ENCODE measurements around the gene TRABD2B. TPM values are rescaled to one million over a fixed set of nuclear protein-coding genes. Genes with fewer than 3 reads are reported as not detected.

Gene TRABD2B
- total RNA-seq, 1 donor: not detected

DNA sequence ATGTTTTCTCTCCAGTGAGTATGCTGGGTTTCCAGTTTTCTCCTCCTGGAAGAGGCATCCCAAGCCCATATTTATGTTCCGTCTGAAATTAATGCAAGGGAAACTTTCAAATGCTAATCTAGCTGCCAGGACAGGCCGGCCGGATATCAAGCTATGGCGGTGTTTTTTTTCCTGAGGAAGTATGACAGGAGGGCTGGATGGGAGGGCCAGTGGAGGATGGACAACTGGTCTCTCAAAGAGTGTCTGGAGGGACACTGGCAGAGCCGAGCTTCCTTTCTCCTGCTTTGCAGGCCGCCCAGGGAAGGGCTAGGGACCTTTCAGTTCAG lies 212.7 kb downstream of the TRABD2B start:
- DNase-seq (ENCODE audit: low read depth in 2 of 3, low spot score in 2 of 3): no peak

DNA sequence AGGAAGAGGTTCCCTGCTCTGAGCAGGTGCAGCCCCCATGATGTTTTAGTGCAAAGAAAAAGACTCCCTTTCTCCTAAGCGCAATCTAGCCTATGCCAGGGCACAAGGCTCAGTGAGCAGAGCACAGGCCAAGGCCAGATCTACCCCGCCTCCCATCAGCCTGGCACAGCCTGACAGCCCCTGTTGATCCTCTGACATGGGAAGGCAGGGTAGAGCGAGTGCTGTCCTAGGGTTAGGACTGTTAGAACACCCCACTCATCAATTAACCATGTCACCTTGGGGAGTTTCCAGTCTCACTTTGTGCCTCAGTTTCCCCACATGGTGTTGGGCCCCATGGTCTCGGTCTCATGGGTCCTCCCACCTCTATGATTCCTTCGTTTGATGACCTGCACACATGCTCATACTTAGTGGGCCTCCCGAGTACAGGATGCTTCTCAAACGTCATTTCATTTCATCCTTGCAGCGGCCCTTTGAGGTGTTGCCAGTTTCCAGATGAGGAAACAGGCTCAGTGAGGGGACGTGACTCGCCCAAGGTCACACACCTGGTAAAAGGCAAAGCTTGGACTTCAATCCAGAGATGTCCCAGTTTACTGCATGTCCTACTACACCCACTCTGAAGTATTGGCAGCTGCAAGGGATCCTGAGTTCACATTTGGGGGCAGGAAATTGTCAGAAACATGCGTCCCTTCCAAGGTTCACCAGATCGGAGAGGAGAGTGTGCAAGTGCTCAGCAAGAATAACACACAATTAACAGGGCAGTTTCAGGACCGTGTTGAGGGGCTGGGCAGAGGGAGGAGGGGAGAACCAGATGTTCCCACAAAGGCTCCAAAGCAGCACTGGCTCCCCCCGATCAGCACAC lies 213.3 kb downstream of the TRABD2B start:
- DNase-seq (ENCODE audit: low read depth in 2 of 3, low spot score in 2 of 3): no peak

DNA sequence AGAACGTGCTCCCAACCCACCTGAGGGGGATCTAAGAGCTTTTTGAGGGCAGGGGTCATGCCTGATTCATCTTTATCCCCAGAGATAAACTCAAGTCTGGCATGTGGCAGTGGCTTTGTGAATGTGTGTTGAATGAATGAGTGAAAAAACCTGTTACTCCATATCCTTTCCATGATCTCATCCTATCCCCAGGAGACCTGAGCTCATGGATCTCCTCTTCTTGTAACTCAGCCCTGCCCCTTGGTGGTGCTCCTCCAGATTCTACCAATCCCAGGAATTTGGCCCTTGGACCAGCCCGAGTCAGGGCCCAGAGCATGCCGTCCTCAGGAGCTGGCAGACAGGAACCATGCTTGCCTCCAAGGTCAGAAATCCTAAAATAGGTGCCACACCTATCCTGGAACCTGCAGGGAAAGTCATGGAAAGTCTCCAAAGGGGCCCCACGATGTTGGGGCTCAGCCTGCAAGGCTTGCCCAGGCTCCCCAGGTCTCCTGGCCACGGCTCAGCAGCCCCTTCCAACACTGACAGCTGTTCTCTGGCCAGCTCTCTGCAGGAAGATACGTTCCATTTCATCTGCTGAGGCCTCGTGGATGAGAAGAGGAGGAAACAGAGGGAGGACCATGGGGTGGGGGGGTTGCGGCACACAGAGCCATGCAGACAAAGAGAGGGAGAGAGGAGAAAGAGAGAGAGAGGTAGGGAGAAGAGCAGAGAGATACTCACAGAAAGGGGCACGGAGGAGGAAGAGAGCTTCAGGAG lies 214.6 kb downstream of the TRABD2B start:
- DNase-seq (ENCODE audit: low read depth in 2 of 3, low spot score in 2 of 3): no peak

DNA sequence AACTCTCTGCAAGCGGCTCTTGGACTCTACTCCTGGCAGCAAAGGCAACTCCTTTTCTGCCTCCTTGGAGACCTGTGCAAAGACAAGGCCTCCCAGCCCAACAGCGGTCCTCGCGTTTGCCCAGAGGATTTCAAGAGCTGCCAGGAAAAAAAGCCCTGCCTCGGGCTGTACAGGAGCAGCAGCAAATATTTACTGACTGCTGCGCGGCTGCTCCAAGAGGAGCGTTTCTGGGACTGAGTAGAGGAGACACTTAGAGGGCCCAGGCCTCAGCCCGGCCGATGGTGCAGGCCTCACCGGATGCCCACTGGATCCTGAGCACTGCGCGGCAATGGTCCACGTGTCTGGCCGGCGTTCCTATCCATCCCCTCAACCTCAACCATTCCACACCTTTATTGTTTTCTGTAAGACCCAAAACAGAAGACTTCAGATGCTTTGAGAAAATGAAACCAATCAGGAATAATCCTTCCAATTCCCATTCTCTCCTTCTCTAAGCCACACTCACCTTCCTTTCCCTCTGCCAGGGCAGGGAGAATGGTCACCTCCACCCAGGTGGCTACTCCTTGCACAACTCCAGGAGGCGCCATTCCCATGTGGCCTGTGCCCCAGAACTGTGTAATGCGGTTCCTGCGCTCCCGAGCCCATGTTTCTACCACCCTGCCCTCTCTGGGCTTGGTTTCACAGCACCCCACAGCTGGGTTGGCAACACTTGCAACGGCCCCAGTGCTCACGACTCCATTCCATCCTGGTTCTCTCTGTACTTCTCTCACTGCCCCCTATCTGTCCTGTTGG lies 215.8 kb downstream of the TRABD2B start:
- DNase-seq (ENCODE audit: low read depth in 2 of 3, low spot score in 2 of 3): no peak

DNA sequence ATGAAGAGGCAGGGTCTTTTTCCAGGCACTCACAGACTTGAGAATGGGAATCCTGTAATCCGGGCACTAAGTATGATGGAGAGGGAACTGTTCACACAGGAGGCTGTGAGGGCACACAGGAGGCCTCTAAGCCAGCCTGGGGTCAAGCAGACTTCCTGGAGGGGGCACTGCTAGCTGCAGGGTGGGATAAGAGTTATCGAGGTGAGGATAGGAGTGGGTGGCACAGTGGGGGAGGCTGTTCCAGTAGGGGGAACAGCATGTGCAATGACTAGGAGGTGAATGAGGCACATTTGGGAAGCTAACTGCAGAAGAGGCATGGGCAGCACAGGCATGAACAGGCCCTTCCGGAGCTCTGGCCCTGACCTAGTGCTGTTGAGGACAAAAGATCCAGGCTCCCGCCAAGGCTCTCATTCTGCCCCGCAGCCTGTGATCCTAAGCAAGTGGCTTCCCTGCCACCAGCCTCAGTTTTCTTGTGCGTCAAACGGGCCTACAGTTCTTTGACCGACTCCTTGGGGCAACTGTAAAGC lies 216.7 kb downstream of the TRABD2B start:
- no peak for DNase-seq (ENCODE audit: low read depth in 2 of 3, low spot score in 2 of 3)

DNA sequence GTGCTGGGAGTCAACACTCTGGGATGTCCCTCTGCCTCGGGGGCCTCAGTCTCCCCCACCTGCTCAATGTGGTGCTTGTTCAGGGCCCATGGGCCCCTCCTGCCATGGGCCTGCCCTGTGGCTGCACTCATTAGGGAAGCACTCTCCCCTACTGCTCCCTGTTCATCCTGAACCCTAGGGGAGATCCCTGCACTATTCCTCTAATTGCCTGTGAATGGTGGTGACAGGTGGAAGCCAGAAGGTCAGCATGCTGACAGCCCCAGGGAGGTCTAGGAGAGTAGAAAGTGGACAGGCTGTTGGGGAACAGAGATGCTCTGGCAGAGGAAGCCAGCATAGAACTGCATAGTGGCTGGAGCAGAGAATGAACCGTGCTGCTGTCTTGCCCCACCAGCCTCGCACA lies 217.6 kb downstream of the TRABD2B start:
- DNase-seq (ENCODE audit: low read depth in 2 of 3, low spot score in 2 of 3): no peak

DNA sequence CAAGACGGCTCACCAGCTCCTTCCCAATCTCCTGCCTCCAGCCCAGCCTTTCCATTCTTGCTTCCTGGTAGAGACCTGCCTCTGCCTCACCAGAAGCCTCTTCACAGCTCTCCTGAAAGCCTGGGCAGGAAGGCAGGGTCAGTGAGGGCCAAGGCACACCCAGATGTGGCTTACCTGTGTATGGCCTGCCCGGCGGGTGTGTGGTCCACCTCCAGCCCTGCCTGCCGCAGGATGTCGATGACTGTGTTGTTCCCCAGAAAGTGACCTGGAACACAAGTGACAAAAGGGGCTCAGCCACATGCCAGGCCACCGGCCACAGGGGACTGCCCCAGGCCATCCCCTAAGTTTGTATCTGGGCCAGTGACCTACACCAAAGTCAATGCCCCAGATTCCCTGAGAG lies 218.9 kb downstream of the TRABD2B start:
- DNase-seq (ENCODE audit: low read depth in 2 of 3, low spot score in 2 of 3): no peak

DNA sequence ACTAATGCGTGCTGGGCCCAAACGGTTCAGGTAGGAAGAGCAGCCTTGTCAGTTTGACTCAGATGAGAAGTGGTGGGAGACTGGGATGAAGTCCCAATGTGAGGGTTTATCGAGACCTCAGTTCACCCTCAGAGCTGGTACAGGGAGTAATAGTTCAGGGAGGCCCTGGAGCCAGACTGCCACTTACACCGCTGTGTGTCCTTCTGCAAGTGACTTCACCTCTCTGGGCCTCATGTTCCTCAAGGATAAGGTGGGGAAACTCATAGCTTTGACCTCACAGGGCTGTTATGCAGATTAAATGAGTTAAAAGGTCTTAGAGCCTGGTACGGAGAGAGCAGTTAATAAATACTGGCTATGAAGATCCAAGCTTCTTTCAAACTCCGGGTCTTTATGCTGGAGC lies 219.9 kb downstream of the TRABD2B start:
- DNase-seq (ENCODE audit: low read depth in 2 of 3, low spot score in 2 of 3): no peak

DNA sequence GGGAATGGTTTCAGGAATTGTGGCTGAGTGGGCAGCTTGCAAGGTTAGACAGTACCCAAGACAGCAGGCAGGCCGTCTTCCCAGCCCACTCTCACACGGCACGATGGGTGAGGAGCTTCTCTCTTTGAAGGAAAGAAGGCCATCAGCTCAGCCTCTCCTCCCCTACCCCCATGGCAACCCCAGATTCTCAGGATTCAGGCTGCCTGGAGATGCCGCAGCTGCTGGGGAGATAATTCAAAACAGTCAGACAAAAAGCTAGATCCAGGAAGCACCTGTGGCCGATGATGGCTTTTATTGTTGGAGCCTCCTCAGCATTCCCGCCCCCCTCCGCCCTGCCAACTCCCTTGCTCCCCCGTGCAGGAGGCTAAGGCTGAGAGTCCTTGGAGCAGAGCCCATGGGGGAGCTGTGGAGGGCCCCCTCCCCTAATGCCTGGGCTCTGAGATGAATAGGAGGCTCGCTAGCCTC lies 220.5 kb downstream of the TRABD2B start:
- no peak for DNase-seq (ENCODE audit: low read depth in 2 of 3, low spot score in 2 of 3)

DNA sequence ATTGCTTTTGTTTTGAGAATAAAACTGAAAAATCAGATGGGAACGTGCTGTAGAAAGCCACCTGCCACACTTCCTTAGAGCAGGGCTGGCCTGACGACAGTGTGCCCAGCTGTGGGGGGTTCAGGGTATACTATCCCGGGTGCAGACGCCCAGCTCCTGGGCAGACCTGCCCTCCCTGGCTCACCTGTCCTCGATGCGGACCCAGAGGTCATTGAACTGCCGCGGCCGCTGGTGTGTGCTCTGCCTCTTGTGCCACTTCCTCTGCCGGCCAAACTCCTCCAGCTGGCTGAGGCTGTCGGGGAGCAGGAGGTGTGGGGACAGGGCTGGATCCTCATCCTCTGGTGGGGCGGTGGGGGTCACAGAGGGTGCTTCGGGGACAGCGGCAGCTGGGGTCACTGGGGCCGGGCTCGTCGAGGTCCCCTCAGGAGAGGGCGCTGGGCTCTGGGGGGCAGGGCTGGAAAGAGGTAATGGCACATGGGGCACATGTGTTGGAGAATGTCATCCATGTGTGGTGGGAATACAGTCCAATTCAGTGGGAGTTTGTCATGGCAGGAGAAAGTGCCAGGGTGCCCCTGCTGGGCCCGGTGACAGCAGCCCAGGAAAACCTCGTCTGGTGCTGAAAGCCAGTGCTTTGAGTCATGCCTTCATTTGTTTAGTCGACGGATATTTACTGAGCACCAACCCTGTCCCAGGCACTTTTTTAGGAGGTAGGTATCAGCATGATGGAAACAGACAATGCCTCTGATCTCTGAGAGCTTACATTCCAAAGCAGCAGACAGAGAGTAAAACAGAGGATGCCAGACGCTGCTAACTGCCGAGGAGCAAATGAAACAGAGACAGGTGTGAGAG lies 222.0 kb downstream of the TRABD2B start:
- no peak for DNase-seq (ENCODE audit: low read depth in 2 of 3, low spot score in 2 of 3)

DNA sequence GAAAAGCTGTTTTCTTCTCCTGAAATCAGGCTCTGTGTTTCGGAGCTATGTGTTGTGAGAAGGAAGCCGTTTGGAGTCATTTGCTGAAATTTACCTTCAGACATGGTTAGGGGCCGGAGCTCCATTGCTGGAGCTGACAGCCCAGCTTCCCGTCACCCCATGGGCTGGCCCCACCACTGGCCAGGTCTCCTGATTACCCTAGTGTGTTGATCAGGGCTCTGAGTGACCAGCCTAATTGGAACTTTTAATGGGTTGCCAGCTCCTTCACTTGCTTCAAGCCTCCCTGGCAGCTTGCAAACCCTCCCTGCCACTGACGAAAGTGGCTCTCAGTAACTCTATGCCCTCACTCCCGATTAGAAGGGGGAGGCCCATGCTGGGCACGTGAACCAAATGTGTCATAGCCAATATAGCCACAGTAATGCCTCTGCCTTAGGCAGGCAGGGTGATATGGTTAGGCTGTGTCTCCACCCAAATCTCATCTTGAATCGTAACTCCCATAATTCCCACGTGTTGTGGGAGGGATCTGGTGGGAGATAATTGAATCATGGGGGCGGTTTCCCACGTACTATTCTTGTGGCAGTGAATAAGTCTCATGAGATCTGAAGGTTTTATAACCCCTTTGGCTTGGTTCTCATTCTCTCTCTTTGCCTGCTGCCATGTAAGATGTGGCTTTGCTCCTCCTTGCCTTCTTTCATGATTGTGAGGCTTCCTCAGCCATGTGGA lies 224.1 kb downstream of the TRABD2B start:
- DNase-seq (ENCODE audit: low read depth in 2 of 3, low spot score in 2 of 3): no peak

DNA sequence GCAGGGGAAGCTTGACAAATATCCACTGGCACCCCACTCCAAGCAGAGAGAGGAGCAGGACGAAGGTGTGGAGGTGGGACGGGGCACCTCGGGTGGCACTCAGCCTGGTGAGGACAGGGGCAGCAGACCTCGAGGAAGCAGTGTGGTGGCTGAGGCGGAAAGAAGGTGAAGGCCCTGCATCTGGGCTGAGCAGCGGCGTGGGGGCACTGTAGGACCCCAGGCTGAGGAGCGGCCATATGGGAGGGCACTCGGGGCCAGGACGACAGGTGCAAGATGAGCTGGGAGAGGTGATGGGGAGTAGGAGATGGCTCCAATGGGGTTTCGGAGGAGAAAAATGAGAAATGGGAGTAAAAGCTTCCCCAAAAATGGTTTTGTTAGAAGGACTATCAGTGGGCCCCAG lies 224.9 kb downstream of the TRABD2B start:
- no peak for DNase-seq (ENCODE audit: low read depth in 2 of 3, low spot score in 2 of 3)

DNA sequence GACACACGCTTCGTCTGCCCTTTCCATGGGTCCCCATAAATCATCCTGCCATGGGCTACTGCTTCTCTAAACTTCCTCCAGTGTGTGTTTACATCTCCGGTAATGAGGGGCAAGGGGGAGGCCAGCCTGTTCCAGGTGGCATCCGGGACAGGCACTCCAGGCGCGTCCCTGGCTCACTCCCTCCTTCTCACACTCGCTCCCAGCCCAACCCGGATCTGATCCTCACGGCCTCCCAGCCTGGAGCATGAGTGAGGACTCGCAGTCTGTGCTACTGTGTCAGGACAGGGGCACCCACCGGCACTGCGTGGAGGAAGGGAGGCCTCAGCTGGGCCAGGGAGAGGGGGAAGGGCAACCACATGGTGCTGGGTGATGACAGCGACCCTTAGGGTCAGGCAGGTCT lies 225.4 kb downstream of the TRABD2B start:
- DNase-seq (ENCODE audit: low read depth in 2 of 3, low spot score in 2 of 3): no peak

DNA sequence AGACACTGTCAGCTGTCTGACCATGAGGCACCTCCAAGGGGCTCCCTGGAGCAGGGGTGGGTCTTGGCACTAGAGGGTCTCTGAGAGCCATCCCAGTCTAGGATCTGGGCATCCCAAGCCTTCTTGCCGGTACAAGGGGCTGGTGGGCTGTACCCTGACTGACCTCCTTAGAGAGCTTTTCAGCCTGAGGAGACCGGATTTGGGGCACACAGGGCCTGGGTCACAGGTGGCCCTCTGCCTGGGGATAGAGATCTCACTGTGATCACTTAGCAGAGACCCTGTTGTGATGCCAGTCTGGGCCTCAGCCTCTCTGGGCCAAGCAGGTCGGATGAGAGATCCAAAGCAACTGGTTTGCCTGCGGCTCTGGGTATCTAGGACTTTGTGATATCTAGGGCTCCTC lies 227.2 kb downstream of the TRABD2B start:
- DNase-seq (ENCODE audit: low read depth in 2 of 3, low spot score in 2 of 3): no peak

DNA sequence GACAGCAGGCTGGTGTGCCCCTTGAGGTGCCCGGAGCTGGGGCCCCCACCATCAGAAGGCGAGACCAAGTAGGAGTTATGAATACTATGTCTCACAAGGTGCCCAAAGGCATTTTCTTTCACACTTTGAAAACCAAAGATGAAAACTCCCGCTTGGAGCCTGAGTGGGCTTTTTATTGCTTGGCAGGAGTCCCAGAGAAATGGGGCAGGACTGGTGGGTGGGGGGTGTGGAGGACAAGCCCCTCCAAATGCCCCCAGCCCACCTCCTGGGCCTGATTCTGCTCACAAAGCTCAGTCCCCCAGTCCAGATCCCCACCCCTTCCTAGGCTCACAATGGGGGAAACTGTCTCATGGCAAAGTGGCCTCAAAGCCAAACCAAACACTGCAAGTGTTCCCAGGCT lies 227.9 kb downstream of the TRABD2B start:
- no peak for DNase-seq (ENCODE audit: low read depth in 2 of 3, low spot score in 2 of 3)

DNA sequence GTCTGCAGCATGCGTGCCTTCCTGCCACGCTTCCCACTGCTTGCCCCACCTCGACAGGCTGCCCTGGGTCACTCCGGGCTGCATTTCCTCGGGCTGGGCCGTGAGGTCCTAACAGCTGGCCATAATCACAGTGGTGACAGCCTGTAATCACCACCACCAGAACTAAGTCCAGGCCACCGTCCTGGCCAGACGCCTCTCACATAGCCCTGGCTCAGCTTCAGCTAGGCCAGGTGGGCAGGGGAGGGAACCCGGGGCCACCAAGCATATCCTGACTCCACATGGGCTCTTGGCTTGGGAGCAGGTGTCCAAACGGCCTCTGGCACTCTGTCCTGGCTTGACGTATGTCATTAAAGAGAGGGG lies 229.5 kb downstream of the TRABD2B start:
- no peak for DNase-seq (ENCODE audit: low read depth in 2 of 3, low spot score in 2 of 3)

DNA sequence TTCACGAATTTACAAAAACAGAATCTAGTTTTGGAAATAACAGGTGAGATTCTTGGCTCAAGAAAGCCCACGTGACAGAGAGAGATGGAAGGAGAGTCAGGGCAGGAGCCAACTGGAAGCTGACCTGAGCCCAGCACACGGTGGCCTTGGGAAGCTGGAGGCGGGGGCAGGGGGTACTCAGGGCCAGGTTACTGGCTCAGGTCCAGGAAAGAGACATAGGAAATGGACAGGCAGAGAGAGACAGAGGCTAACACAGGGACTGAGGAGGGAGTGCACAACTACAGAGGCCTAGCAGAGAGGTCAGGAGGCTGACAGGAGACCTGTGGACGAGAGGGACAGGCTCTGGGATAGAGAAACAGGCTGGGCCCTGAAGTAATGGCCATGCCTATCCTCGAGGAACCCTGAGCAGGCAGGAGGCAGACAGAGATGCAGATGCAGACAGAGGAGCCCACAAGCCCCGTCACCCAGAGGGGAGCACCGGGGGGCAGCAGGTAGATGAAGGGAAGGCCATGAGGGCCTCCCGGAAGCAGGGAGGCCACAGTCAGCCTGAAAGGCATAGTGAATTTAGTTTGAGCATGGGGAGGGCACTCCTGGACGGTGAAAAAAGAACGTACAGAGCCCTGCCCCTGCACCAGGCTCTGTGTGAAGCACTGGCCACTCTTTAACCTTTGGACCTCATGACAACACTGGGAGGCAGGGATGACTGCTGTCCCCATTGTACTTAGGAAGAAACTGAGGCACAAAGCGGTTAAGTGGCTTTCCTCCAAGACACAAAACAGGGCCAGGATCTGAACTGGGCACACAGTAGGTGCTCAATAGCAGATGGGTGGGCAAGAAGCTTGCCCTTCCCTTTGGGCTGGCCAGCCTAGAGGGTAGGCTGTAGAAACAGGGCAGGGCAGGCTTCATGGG lies 230.1 kb downstream of the TRABD2B start:
- DNase-seq (ENCODE audit: low read depth in 2 of 3, low spot score in 2 of 3): no peak

DNA sequence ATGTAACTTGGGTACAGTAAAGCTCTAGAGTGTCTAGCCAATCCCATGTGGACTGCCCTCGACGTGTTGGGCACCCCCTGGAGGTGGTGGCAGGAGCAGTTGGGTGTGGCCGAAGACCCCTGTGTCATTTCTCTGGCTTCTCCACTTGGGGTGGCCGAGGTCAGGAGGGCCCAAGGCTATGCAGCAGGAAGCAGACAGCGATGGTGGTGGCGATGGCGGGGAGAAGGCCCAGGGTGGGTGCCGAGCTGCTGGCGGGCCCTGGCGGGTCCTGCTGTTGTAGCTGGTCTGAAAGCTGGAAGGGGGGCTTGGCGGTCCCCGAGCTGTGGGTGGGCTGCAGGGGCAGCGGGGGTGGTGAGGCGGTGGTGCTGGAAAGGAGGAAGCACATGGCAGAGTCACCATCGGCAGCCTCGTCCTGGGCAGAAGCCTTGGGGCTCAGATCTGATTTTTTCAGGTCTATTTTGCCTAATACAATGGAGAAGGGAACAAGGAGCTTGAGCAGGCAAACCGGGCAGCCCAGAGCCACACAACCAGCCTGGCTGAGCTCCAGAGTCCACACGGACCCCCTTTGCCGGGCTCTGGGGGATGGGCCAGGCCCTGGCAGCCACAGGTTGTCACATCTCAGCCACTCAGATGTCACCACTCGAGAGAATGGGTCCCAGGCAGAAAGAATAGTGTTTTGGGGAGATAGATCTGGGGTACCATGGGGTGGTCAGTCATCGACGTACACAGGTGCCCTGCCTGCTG lies 231.3 kb downstream of the TRABD2B start:
- no peak for DNase-seq (ENCODE audit: low read depth in 2 of 3, low spot score in 2 of 3)

Data from hematopoietic multipotent progenitor cell (in vitro differentiated cells).